Lung (tissue), 12 donors: Measurements from ENCODE around the gene EDA. TPM values are rescaled to one million over a fixed set of nuclear protein-coding genes. Genes with fewer than 3 reads are reported as not detected.

Source experiments
- ATAC-seq: fragments of 200-7000 bp; cut with Tn5 transposase; one replicate; pipeline ENCODE4 v1.9.1; 2020; ENCODE audit warnings: moderate number of reproducible peaks; ENCODE audit not compliant: insufficient read depth, low FRiP score
- DNase-seq, 3 donors: peaks; one replicate each; pipeline ENCODE4 v3.0.0-alpha.2; 2013 to 2017
- H3K27ac ChIP-seq, 2 donors: one replicate each; pipeline ENCODE4 v1.5.1; 2013; ENCODE audit warnings: mild to moderate bottlenecking in 2 of 2, moderate library complexity in 2 of 2, control low read depth in 1 of 2, inconsistent platforms in 1 of 2, low read depth in 1 of 2, low read length in 1 of 2
- H3K27me3 ChIP-seq, 3 donors: one replicate each; pipeline ENCODE4 v1.5.1; 2013; ENCODE audit warnings: low read length in 2 of 3; ENCODE audit not compliant: control insufficient read depth in 3 of 3, insufficient read depth in 3 of 3
- H3K36me3 ChIP-seq, 4 donors: one replicate each; pipeline ENCODE4 v1.5.1; 2013; ENCODE audit warnings: low read length in 4 of 4, mild to moderate bottlenecking in 1 of 4, moderate library complexity in 1 of 4; ENCODE audit not compliant: control insufficient read depth in 4 of 4, insufficient read depth in 4 of 4
- H3K4me1 ChIP-seq, 5 donors: one replicate each; pipeline ENCODE4 v1.5.1; 2013; ENCODE audit warnings: low read length in 5 of 5, mild to moderate bottlenecking in 2 of 5, moderate library complexity in 1 of 5; ENCODE audit not compliant: control insufficient read depth in 5 of 5, insufficient read depth in 5 of 5
- H3K4me3 ChIP-seq: one replicate; pipeline ENCODE4 v1.5.1; 2013; ENCODE audit warnings: mild to moderate bottlenecking, control low read depth, moderate library complexity
- H3K9ac ChIP-seq, 2 donors: one replicate each; pipeline ENCODE4 v1.5.1; 2013; ENCODE audit warnings: low read length in 2 of 2, control low read depth in 1 of 2; ENCODE audit not compliant: insufficient read depth in 1 of 2
- H3K9me3 ChIP-seq, 4 donors: one replicate each; pipeline ENCODE4 v1.5.1; 2013; ENCODE audit warnings: low read length in 3 of 4, mild to moderate bottlenecking in 1 of 4, moderate library complexity in 1 of 4; ENCODE audit not compliant: control insufficient read depth in 4 of 4, insufficient read depth in 3 of 4
- CTCF ChIP-seq: IDR thresholded peaks from 2 replicates; pipeline ENCODE4 v1.5.1; 2012; ENCODE audit warnings: mild to moderate bottlenecking; ENCODE audit errors: control extremely low read depth, extremely low read depth
- WGBS, 2 donors: extraction: QIAGEN DNeasy Blood & Tissue Kit; methylation state at CpG; one replicate each; pipeline ENCODE4 v1.1.7; 2013; 5-methylcytosine and 5-hydroxymethylcytosine counted together
- polyA plus RNA-seq, 2 donors: library from polyadenylated mRNA; stranded (reverse); fragments of 200-250 nt; gene quantifications; one replicate each; pipeline ENCODE4 v1.2.1, GENCODE V29; 2013
- total RNA-seq, 2 donors: library from RNA; depleted of rRNA in 1 of 2; stranded (reverse); fragments of >200 nt in 1 of 2; gene quantifications; one replicate each; pipeline ENCODE4 v1.2.1, GENCODE V29; 2014 to 2021
- donor health status: control.
- donor health status: control.
- donor health status: Bipolar disorder and iron deficiency.
- donor health status: healthy.
- donor health status: DM: yes; HTN: yes; CAD: no.

Gene EDA
- total and polyA plus RNA-seq, 4 donors, result 0.93 to 7.9 (median 3.1) TPM

GRCh38 chrX:70032792-70033191, 416.9 kb downstream of the EDA start:
- H3K9ac ChIP-seq, result no peak overlapping the region
- H3K36me3 ChIP-seq, result no peaks in the 10 kb centered on the region
- WGBS, 2 donors, result 61 to 82% methylated on average over 2 of the region's 2 CpGs
- ATAC-seq (no peak), DNase-seq (peak in 1 of 3 donors; percentile 12)
- peaks cover 0 to 9% (median 0%) of the 10 kb centered on the region in 4 donors for H3K9me3 ChIP-seq
- H3K27ac ChIP-seq, result no peak overlapping the region
- no peak for TF ChIP-seq CTCF
- H3K27me3 ChIP-seq, result peaks cover 0 to 3% (median 2%) of the 10 kb centered on the region in 3 donors
- peaks cover 0 to 2% (median 0%) of the 10 kb centered on the region in 5 donors for H3K4me1 ChIP-seq
- no peak overlapping the region for H3K4me3 ChIP-seq

- Histone ChIP-seq H3K27me3 (peaks cover 0 to 3% (median 2%) of the 10 kb centered on the region in 3 donors), H3K9ac (no peak overlapping the region), H3K27ac (no peak overlapping the region), H3K9me3 (peaks cover 0 to 9% (median 0%) of the 10 kb centered on the region in 4 donors), H3K4me1 (peaks cover 0 to 2% (median 0%) of the 10 kb centered on the region in 5 donors), H3K36me3 (no peaks in the 10 kb centered on the region), H3K4me3 (no peak overlapping the region)
- WGBS, 2 donors, result 54 to 59% methylated on average over 9 to 10 of the region's 10 CpGs
- TF ChIP-seq CTCF, result peak; percentile 9
- DNase-seq (peak; percentile 55 to 60 (median 57)), ATAC-seq (no peak)
Measured at GRCh38 chrX:70033348-70034051, 417.6 kb downstream of the EDA start.

GRCh38 chrX:70034646-70035045, 418.7 kb downstream of the EDA start:
- Histone ChIP-seq H3K4me3 (no peak overlapping the region), H3K36me3 (no peaks in the 10 kb centered on the region), H3K4me1 (peaks cover 0 to 2% (median 0%) of the 10 kb centered on the region in 5 donors), H3K27me3 (peaks cover 0 to 3% (median 2%) of the 10 kb centered on the region in 3 donors), H3K9me3 (peaks cover 0 to 9% (median 0%) of the 10 kb centered on the region in 4 donors), H3K9ac (no peak overlapping the region), H3K27ac (no peak overlapping the region)
- DNase-seq (no peak), ATAC-seq (no peak)
- no peak for TF ChIP-seq CTCF
- WGBS, 2 donors, result 65 to 90% methylated on average over 4 of the region's 4 CpGs
